Peyer's patch (tissue), 4 donors: ENCODE data around the gene CRTAC1.

ENCODE experiments used
- POLR2A ChIP-seq, 2 donors: fragments of 450-650 bp; IDR thresholded peaks; one replicate each; pipeline ENCODE4 v1.5.1; 2017; ENCODE audit warnings: antibody characterized with exemption in 2 of 2, mild to moderate bottlenecking in 2 of 2, moderate library complexity in 2 of 2
- TF ChIP-seq, protein P1 (sequence below), 6 experiments: fragments of 450-650 bp in 4 of 6; fragments of 200-600 bp in 2 of 6; sonication (generic) in 1 of 6; IDR thresholded peaks; one replicate each; pipeline ENCODE4 v1.5.1; 2017 to 2019; ENCODE audit warnings: antibody characterized with exemption in 6 of 6, mild to moderate bottlenecking in 3 of 6, moderate library complexity in 1 of 6

DNA sequence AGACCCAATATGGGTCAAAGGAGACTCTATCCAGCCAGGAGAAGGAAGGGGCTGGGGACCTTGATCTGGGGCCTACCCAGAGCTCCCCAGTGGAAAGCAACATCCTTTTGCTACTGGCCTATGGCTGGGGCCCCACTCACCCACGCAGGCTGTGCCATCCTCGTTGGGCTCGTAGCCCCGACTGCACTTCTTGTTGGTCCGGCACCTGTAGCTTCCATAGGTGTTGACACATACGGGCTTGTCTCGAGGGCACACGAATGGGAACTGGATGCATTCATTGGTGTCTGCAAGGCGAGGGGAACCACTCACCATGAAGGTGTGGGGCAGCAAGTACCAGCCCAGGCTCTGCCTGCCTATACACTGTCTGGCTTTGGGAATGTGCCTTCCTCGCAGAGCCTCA, 150.3 kb downstream of the CRTAC1 start:
- TF ChIP-seq, protein P1, sequence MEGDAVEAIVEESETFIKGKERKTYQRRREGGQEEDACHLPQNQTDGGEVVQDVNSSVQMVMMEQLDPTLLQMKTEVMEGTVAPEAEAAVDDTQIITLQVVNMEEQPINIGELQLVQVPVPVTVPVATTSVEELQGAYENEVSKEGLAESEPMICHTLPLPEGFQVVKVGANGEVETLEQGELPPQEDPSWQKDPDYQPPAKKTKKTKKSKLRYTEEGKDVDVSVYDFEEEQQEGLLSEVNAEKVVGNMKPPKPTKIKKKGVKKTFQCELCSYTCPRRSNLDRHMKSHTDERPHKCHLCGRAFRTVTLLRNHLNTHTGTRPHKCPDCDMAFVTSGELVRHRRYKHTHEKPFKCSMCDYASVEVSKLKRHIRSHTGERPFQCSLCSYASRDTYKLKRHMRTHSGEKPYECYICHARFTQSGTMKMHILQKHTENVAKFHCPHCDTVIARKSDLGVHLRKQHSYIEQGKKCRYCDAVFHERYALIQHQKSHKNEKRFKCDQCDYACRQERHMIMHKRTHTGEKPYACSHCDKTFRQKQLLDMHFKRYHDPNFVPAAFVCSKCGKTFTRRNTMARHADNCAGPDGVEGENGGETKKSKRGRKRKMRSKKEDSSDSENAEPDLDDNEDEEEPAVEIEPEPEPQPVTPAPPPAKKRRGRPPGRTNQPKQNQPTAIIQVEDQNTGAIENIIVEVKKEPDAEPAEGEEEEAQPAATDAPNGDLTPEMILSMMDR (IDR thresholded peaks at IDR 0.05): no peak
- TF ChIP-seq POLR2A (IDR thresholded peaks at IDR 0.05): no peak
